LNCaP clone FGC (cell line): ENCODE data around the gene MAN2C1.

Source experiments
- DNase-seq: peaks from one replicate; pipeline ENCODE4 v3.0.0-alpha.2; 2011; ENCODE audit warnings: low read depth
- H3K4me3 ChIP-seq: 2 replicates; pipeline ENCODE4 v1.5.1; 2011; ENCODE audit warnings: mild to moderate bottlenecking, low read depth, low read length, control low read depth
- CTCF ChIP-seq: IDR thresholded peaks from 2 replicates; pipeline ENCODE4 v1.5.1; 2012; ENCODE audit warnings: mild to moderate bottlenecking; ENCODE audit not compliant: control insufficient read depth, insufficient read depth; ENCODE audit errors: extremely low read depth

MAN2C1 gene

GRCh38 chr15:75367913-75368688 is at the start of gene MAN2C1:
MAN2C1 (minus strand) TSS chr15:75368607; CDS start chr15:75368583, 24 bp downstream.
- H3K4me3 ChIP-seq, result peak within 1 kb of the TSS; percentile 88
- TF ChIP-seq CTCF, result peak; percentile 97
- peak; percentile 95 for DNase-seq

- no peak for TF ChIP-seq CTCF
- H3K4me3 ChIP-seq, result no peak overlapping the region
- no peak for DNase-seq
Measured at GRCh38 chr15:75416584-75416983, 48.2 kb upstream of the MAN2C1 start.

- TF ChIP-seq CTCF, result no peak
- DNase-seq, result no peak
Measured at GRCh38 chr15:75410196-75410595, 41.8 kb upstream of the MAN2C1 start.

GRCh38 chr15:75407083-75407482 is 38.7 kb upstream of the MAN2C1 start:
- DNase-seq, result no peak

More at GRCh38 chr15:75410196-75410595, 41.8 kb upstream of the MAN2C1 start:
- no peak overlapping the region for H3K4me3 ChIP-seq

GRCh38 chr15:75403892-75404291 is 35.5 kb upstream of the MAN2C1 start:
- no peak for TF ChIP-seq CTCF
- peak; percentile 27 for DNase-seq
- no peak overlapping the region for H3K4me3 ChIP-seq

More at GRCh38 chr15:75407083-75407482, 38.7 kb upstream of the MAN2C1 start:
- no peak for TF ChIP-seq CTCF
- H3K4me3 ChIP-seq, result no peak overlapping the region

GRCh38 chr15:75397494-75397893 is 29.1 kb upstream of the MAN2C1 start:
- no peak for DNase-seq
- no peak for TF ChIP-seq CTCF
- H3K4me3 ChIP-seq, result no peak overlapping the region
